ENCODE results near the gene ARHGAP42.

ARHGAP42 gene

GRCh38 chr11:100927579-100927978 is 240.5 kb downstream of the ARHGAP42 start:
- no peak for FAIRE-seq

GRCh38 chr11:100928426-100928825 is 241.3 kb downstream of the ARHGAP42 start:
- no peak for FAIRE-seq

- no peak for FAIRE-seq
Measured at GRCh38 chr11:100929377-100929776, 242.3 kb downstream of the ARHGAP42 start.

- FAIRE-seq, result peak; percentile 78
Measured at GRCh38 chr11:100930185-100930778, 243.2 kb downstream of the ARHGAP42 start.

GRCh38 chr11:100932474-100933100 is 245.5 kb downstream of the ARHGAP42 start:
- FAIRE-seq, result no peak

- FAIRE-seq, result no peak
Measured at GRCh38 chr11:100936781-100937180, 249.7 kb downstream of the ARHGAP42 start.

- FAIRE-seq, result no peak
Measured at GRCh38 chr11:100939571-100939970, 252.5 kb downstream of the ARHGAP42 start.

- FAIRE-seq, result no peak
Measured at GRCh38 chr11:100940111-100940510, 253.0 kb downstream of the ARHGAP42 start.

- FAIRE-seq, result no peak
Measured at GRCh38 chr11:100941033-100941432, 253.9 kb downstream of the ARHGAP42 start.

GRCh38 chr11:100942016-100942415 is 254.9 kb downstream of the ARHGAP42 start:
- no peak for FAIRE-seq

- no peak for FAIRE-seq
Measured at GRCh38 chr11:100948936-100949335, 261.8 kb downstream of the ARHGAP42 start.

- no peak for FAIRE-seq
Measured at GRCh38 chr11:100949443-100949842, 262.4 kb downstream of the ARHGAP42 start.

- no peak for FAIRE-seq
Measured at GRCh38 chr11:100955318-100955717, 268.2 kb downstream of the ARHGAP42 start.

GRCh38 chr11:100956351-100956750 is 269.3 kb downstream of the ARHGAP42 start:
- no peak for FAIRE-seq

- FAIRE-seq, result no peak
Measured at GRCh38 chr11:100957499-100957898, 270.4 kb downstream of the ARHGAP42 start.

- FAIRE-seq, result no peak
Measured at GRCh38 chr11:100961633-100962032, 274.5 kb downstream of the ARHGAP42 start.

- no peak for FAIRE-seq
Measured at GRCh38 chr11:100963375-100963774, 276.3 kb downstream of the ARHGAP42 start.

- FAIRE-seq, result no peak
Measured at GRCh38 chr11:100964435-100964834, 277.3 kb downstream of the ARHGAP42 start.

GRCh38 chr11:100965346-100965745 is 278.3 kb downstream of the ARHGAP42 start:
- FAIRE-seq, result no peak

GRCh38 chr11:100966366-100966765 is 279.3 kb downstream of the ARHGAP42 start:
- FAIRE-seq, result no peak

GRCh38 chr11:100969008-100969407 is 281.9 kb downstream of the ARHGAP42 start:
- FAIRE-seq, result no peak

GRCh38 chr11:100970283-100971164 is 283.4 kb downstream of the ARHGAP42 start:
- FAIRE-seq, result no peak

- no peak for FAIRE-seq
Measured at GRCh38 chr11:100972046-100972445, 285.0 kb downstream of the ARHGAP42 start.

GRCh38 chr11:100978442-100978841 is 291.4 kb downstream of the ARHGAP42 start:
- FAIRE-seq, result no peak
